MM.1S (cell line): Measurements from ENCODE around the gene PIP4K2A.

ENCODE experiments used
- EZH2 ChIP-seq: fragments of 300-600 bp; sonication (generic); optimal IDR thresholded peaks from 2 replicates; pipeline ENCODE3; 2017; ENCODE audit warnings: low read depth, mild to moderate bottlenecking, antibody characterized with exemption, low read length, mixed read lengths
- TF ChIP-seq, protein P1 (sequence below): fragments of 300-600 bp; sonication (generic); IDR thresholded peaks from 2 replicates; pipeline ENCODE4 v1.5.1; 2016; ENCODE audit warnings: antibody characterized with exemption, low read length, mixed read lengths

DNA sequence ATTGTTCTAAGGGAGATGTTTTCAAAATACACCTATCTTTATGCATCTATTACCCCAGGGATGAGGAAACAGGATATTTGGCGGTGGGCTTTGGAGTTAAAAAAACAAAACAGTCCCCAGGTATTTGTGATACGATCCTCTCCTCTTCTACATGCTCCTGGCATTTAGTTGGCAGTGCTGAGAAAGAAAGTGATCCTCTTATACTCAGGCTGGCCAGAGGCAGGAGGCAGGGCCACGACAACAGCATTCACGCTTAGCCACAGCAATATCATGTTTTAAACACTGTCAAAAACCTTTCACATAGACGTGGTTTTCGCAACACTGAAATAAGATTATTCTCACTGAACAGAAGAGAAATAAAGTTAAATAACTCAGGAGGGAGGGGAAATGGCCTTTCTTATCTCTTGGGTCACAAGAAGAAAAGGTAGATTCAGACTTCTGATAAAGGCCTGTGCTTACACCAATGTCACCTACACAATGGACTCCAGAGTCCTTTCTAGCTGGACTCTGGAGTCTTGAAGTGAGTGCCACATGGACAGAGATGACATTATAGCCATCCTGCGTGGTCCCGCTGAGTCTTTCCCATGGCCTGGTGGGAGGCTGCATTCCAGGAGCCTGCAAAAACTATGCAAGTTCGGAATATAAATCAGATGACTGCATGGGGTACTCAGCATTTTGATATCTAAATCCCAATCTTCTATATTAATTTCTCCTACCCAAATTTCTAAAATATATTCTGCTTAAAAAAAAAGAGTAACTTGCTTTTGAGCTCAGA, 88.7 kb downstream of the PIP4K2A start:
- TF ChIP-seq, protein P1, sequence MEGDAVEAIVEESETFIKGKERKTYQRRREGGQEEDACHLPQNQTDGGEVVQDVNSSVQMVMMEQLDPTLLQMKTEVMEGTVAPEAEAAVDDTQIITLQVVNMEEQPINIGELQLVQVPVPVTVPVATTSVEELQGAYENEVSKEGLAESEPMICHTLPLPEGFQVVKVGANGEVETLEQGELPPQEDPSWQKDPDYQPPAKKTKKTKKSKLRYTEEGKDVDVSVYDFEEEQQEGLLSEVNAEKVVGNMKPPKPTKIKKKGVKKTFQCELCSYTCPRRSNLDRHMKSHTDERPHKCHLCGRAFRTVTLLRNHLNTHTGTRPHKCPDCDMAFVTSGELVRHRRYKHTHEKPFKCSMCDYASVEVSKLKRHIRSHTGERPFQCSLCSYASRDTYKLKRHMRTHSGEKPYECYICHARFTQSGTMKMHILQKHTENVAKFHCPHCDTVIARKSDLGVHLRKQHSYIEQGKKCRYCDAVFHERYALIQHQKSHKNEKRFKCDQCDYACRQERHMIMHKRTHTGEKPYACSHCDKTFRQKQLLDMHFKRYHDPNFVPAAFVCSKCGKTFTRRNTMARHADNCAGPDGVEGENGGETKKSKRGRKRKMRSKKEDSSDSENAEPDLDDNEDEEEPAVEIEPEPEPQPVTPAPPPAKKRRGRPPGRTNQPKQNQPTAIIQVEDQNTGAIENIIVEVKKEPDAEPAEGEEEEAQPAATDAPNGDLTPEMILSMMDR, result no peak
- no peak for TF ChIP-seq EZH2
